Adrenal gland (tissue), 12 donors: ENCODE data around the gene ARPC5. TPM values are rescaled to one million over a fixed set of nuclear protein-coding genes. Genes with fewer than 3 reads are reported as not detected.
"Not testable (repeated sequence)": the region's sequence is repeated elsewhere in the genome, so short reads cannot be mapped to it uniquely, and the experiment has no call there.

ENCODE experiments used
- DNase-seq, 7 donors: peaks; one replicate each; pipeline ENCODE4 v3.0.0-alpha.2; 2019 to 2020
- H3K27ac ChIP-seq, 5 donors: fragments of 200-600 bp; sonication (generic) in 4 of 5; 1 replicate in 3 of 5; 2 replicates in 2 of 5; pipeline versions ENCODE4 v1.5.1 to v1.8.0; 2016 to 2020; ENCODE audit warnings: mild to moderate bottlenecking in 1 of 5
- H3K27me3 ChIP-seq: fragments of 200-600 bp; 2 replicates; pipeline ENCODE4 v1.8.0; 2021
- H3K36me3 ChIP-seq, 2 donors: fragments of 200-600 bp; replicated peaks in 1 of 2; 1 replicate in 1 of 2; 2 replicates in 1 of 2; pipeline versions ENCODE4 v1.5.1 to v1.8.0; 2018 to 2022
- H3K4me1 ChIP-seq, 2 donors: fragments of 200-600 bp; replicated peaks in 1 of 2; 1 replicate in 1 of 2; 2 replicates in 1 of 2; pipeline versions ENCODE4 v1.5.1 to v1.8.0; 2018 to 2021
- H3K4me3 ChIP-seq, 4 donors: fragments of 200-600 bp; sonication (generic) in 3 of 4; one replicate each; pipeline ENCODE4 v1.5.1; 2016 to 2018
- H3K9me3 ChIP-seq, 3 donors: fragments of 200-600 bp; sonication (generic) in 1 of 3; replicated peaks in 1 of 3; 1 replicate in 2 of 3; 2 replicates in 1 of 3; pipeline versions ENCODE4 v1.5.1 to v1.8.0; 2016 to 2021
- CTCF ChIP-seq, 6 experiments: fragments of 450-650 bp in 4 of 6; fragments of 200-600 bp in 2 of 6; sonication (generic) in 1 of 6; IDR thresholded peaks; 1 replicate in 5 of 6; 2 replicates in 1 of 6; pipeline versions ENCODE4 v1.5.1 to v1.8.0; 2016 to 2021; ENCODE audit warnings: antibody characterized with exemption in 6 of 6, mild to moderate bottlenecking in 2 of 6, moderate library complexity in 1 of 6
- POLR2A ChIP-seq, 2 donors: fragments of 450-650 bp; IDR thresholded peaks; one replicate each; pipeline ENCODE4 v1.6.1; 2017; ENCODE audit warnings: antibody characterized with exemption in 2 of 2, mild to moderate bottlenecking in 2 of 2, moderate library complexity in 1 of 2
- WGBS, 4 donors: extraction: QIAGEN DNeasy Blood & Tissue Kit in 2 of 4; methylation state at CpG; one replicate each; pipeline versions ENCODE4 v1.1.5 to v1.1.7; 2013 to 2017; 5-methylcytosine and 5-hydroxymethylcytosine counted together
- intact Hi-C, 2 donors: fragments of 100-400 bp; cut with DNase I; formaldehyde crosslinking; loops; one replicate each; pipeline versions ENCODE4 v1.14.1 to v1.15.0; 2022 to 2023
- polyA plus RNA-seq, 3 donors: library from polyadenylated mRNA; stranded (reverse); fragments of 200-250 nt in 2 of 3; fragments of 350-450 nt in 1 of 3; fragmentation: Illumina TruSeq in 1 of 3; extraction: RNeasy Lipid Tissue Mini Kit (QIAGEN cat#74804) in 1 of 3; gene quantifications; one replicate each; pipeline ENCODE4 v1.2.3, GENCODE V29; 2013 to 2014
- total RNA-seq, 9 donors: library from RNA; depleted of rRNA in 4 of 9; stranded (reverse); fragments of >200 nt in 4 of 9; fragments of 120-200 nt in 1 of 9; fragmentation: NEBNext Ultra II Directional in 1 of 9; extraction: Animal tissue kit (Norgen Biotek cat#: 25700) in 1 of 9; gene quantifications; one replicate each; pipeline versions ENCODE4 v1.1.0 to v1.2.4, GENCODE V29; 2013 to 2023
- donor health status: healthy with polysubstance abuse.
- donor health status: Bipolar disorder and iron deficiency.
- donor health status: DM: yes; HTN: yes; CAD: no.
- donor health status: DM: no; HTN: no; CAD: no.
- donor health status: DM: no; HTN: no; CAD: no.
- donor health status: DM: yes; HTN: yes; CAD: no.

ARPC5 gene
- total and polyA plus RNA-seq, 12 donors = 48.1 to 133 (median 85.0) TPM

GRCh38 chr1:183622884-183623785, 12.4 kb downstream of the ARPC5 start:
- WGBS, 4 donors = 47 to 59% (median 52%) methylated on average over 10 of the region's 10 CpGs
- TF ChIP-seq POLR2A (IDR thresholded peaks at IDR 0.05) (no peak), CTCF (IDR thresholded peaks at IDR 0.05) (peak; percentile 45 to 70 (median 62))
- H3K36me3 ChIP-seq = peaks cover 0 to 12% of the 10 kb centered on the region in 2 donors
- H3K9me3 ChIP-seq = no peaks in the 10 kb centered on the region
- H3K4me1 ChIP-seq = peaks cover 10 to 33% of the 10 kb centered on the region in 2 donors
- DNase-seq = peak; percentile 54 to 82 (median 63)
- intact Hi-C loops = loop anchor here in 1 of 2 donors (10.0 kb wide), 1 partner anchor 338 kb away; no protein-coding TSS in a partner anchor
- H3K27me3 ChIP-seq = no peaks in the 10 kb centered on the region
- no peak overlapping the region for H3K27ac ChIP-seq
- H3K4me3 ChIP-seq = no peak overlapping the region

DNA sequence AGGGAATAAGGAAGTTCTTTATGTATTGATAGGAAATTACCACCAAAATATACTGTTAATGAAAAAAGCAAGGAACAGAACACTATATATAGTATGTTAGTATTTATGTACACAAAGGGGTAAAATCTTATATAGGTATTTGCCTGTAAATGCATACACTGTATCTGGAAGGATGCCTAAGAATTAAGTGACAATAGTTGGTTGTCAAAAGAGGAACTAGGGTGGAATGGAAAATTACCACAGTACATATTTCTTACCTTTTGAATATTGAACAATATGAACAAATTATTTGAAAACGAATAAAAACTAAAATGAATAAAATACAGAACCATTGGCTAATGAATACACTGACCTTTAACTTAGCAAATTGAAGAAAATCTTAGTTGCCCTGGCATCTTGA, 13.6 kb downstream of the ARPC5 start:
- Histone ChIP-seq H3K36me3 (peaks cover 0 to 11% of the 10 kb centered on the region in 2 donors), H3K9me3 (no peaks in the 10 kb centered on the region), H3K4me1 (peaks cover 6 to 26% of the 10 kb centered on the region in 2 donors), H3K4me3 (no peak overlapping the region), H3K27me3 (no peaks in the 10 kb centered on the region), H3K27ac (no peak overlapping the region)
- no peak for DNase-seq
- 60 to 69% (median 67%) methylated on average over 1 of the region's 1 CpG for WGBS, 4 donors
- intact Hi-C loops = loop anchor here in 1 of 2 donors (10.0 kb wide), 1 partner anchor 337 kb away; no protein-coding TSS in a partner anchor
- no peak for TF ChIP-seq CTCF (IDR thresholded peaks at IDR 0.05)
- TF ChIP-seq POLR2A (IDR thresholded peaks at IDR 0.05) = no peak

GRCh38 chr1:183620311-183620710, 15.3 kb downstream of the ARPC5 start:
- Histone ChIP-seq H3K36me3 (peaks cover 0 to 9% of the 10 kb centered on the region in 2 donors), H3K27ac (no peak overlapping the region), H3K27me3 (no peaks in the 10 kb centered on the region), H3K4me3 (no peak overlapping the region), H3K4me1 (peaks cover 0 to 9% of the 10 kb centered on the region in 2 donors), H3K9me3 (no peaks in the 10 kb centered on the region)
- 81 to 87% (median 86%) methylated on average over 2 of the region's 2 CpGs for WGBS, 4 donors
- no peak for TF ChIP-seq POLR2A (IDR thresholded peaks at IDR 0.05)
- intact Hi-C loops = loop anchor here in 1 of 2 donors (10.0 kb wide), 1 partner anchor 336 kb away; no protein-coding TSS in a partner anchor
- no peak for DNase-seq

GRCh38 chr1:183619781-183620180, 15.8 kb downstream of the ARPC5 start:
- Histone ChIP-seq H3K27ac (no peak overlapping the region), H3K4me3 (no peak overlapping the region), H3K9me3 (no peaks in the 10 kb centered on the region), H3K36me3 (peaks cover 0 to 4% of the 10 kb centered on the region in 2 donors), H3K4me1 (peaks cover 0 to 7% of the 10 kb centered on the region in 2 donors), H3K27me3 (no peaks in the 10 kb centered on the region)
- 78 to 90% (median 84%) methylated on average over 1 of the region's 1 CpG for WGBS, 4 donors
- intact Hi-C loops = loop anchor here in 1 of 2 donors (10.0 kb wide), 1 partner anchor 335 kb away; no protein-coding TSS in a partner anchor
- no peak for TF ChIP-seq CTCF (IDR thresholded peaks at IDR 0.05)
- no peak for TF ChIP-seq POLR2A (IDR thresholded peaks at IDR 0.05)
- DNase-seq = no peak

DNA sequence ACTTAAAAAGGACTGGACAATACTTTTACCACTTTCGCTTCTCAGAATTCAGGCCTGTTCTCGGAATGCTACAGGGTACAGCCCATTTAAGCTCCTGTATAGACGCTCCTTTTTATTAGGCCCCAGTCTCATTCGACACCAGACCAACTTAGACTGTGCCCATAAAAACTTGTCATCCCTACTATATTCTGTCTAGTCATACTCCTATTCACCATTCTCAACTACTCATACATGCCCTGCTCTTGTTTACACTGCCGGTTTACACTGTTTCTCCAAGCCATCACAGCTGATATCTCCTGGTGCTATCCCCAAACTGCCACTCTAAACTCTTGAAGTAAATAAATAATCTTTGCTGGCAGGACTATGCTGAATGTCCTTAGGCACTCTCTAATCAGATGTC, 17.4 kb downstream of the ARPC5 start:
- H3K9me3 ChIP-seq, intact Hi-C loops, H3K27me3 ChIP-seq, H3K4me3 ChIP-seq, DNase-seq, H3K27ac ChIP-seq, H3K4me1 ChIP-seq, H3K36me3 ChIP-seq: not testable (repeated sequence)
- WGBS, 4 donors = 81 to 98% (median 94%) methylated on average over 5 of the region's 5 CpGs

GRCh38 chr1:183612975-183613374, 22.6 kb downstream of the ARPC5 start:
- H3K36me3 ChIP-seq, H3K9me3 ChIP-seq, H3K27me3 ChIP-seq, H3K4me1 ChIP-seq, H3K4me3 ChIP-seq, DNase-seq, H3K27ac ChIP-seq, intact Hi-C loops: not testable (repeated sequence)
- 85 to 92% (median 87%) methylated on average over 2 to 3 of the region's 3 CpGs for whole genome bisulfite sequencing, 4 donors
